ENCODE data around the gene IDH3A.

- TF ChIP-seq, protein P1, sequence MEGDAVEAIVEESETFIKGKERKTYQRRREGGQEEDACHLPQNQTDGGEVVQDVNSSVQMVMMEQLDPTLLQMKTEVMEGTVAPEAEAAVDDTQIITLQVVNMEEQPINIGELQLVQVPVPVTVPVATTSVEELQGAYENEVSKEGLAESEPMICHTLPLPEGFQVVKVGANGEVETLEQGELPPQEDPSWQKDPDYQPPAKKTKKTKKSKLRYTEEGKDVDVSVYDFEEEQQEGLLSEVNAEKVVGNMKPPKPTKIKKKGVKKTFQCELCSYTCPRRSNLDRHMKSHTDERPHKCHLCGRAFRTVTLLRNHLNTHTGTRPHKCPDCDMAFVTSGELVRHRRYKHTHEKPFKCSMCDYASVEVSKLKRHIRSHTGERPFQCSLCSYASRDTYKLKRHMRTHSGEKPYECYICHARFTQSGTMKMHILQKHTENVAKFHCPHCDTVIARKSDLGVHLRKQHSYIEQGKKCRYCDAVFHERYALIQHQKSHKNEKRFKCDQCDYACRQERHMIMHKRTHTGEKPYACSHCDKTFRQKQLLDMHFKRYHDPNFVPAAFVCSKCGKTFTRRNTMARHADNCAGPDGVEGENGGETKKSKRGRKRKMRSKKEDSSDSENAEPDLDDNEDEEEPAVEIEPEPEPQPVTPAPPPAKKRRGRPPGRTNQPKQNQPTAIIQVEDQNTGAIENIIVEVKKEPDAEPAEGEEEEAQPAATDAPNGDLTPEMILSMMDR (IDR thresholded peaks at IDR 0.05): no peak
- TF ChIP-seq ZFX (IDR thresholded peaks at IDR 0.05; ENCODE audit: borderline replicate concordance): no peak
Observed at GRCh38 chr15:78155355-78155939, 6.3 kb downstream of the IDH3A start.
